Nephron progenitor cell (in vitro differentiated cells): ENCODE results near the gene NCK2.
"Not testable (repeated sequence)": the region's sequence is repeated elsewhere in the genome, so short reads cannot be mapped to it uniquely, and the experiment has no call there.

Source experiments
- DNase-seq: peaks from one replicate; pipeline ENCODE4 v3.0.0; 2021
- H3K27ac Mint-ChIP-seq: 2 replicates; pipeline ENCODE4 v1.8.0; 2021; ENCODE audit warnings: mild to moderate bottlenecking, moderate library complexity, mixed read lengths
- H3K27me3 Mint-ChIP-seq: 2 replicates; pipeline ENCODE4 v1.8.0; 2021; ENCODE audit warnings: mild to moderate bottlenecking, low read depth, mixed read lengths; ENCODE audit not compliant: poor library complexity
- H3K36me3 Mint-ChIP-seq: 2 replicates; pipeline ENCODE4 v1.8.0; 2021; ENCODE audit warnings: low read depth, mixed read lengths
- H3K4me1 Mint-ChIP-seq: 2 replicates; pipeline ENCODE4 v1.8.0; 2021; ENCODE audit warnings: mixed read lengths
- H3K4me3 Mint-ChIP-seq: 2 replicates; pipeline ENCODE4 v1.8.0; 2021; ENCODE audit warnings: mild to moderate bottlenecking, moderate library complexity, mixed read lengths
- H3K9me3 Mint-ChIP-seq: 2 replicates; pipeline ENCODE4 v1.8.0; 2021; ENCODE audit warnings: mild to moderate bottlenecking, moderate library complexity, mixed read lengths
- CTCF ChIP-seq: fragments of 200-600 bp; sonication (generic); IDR thresholded peaks from 2 replicates; pipeline ENCODE4 v1.5.0; 2021; ENCODE audit warnings: antibody characterized with exemption

The NCK2 gene

GRCh38 chr2:105896765-105897163 lies 152.1 kb downstream of the NCK2 start:
- H3K27me3 Mint-ChIP-seq, result no peaks in the 10 kb centered on the region
- H3K4me3 Mint-ChIP-seq, result no peak overlapping the region
- peaks cover 50% of the 10 kb centered on the region for H3K9me3 Mint-ChIP-seq
- no peaks in the 10 kb centered on the region for H3K4me1 Mint-ChIP-seq
- peaks cover 76% of the 10 kb centered on the region for H3K36me3 Mint-ChIP-seq
- no peak for TF ChIP-seq CTCF
- DNase-seq, result no peak
- no peak overlapping the region for H3K27ac Mint-ChIP-seq

- not testable (repeated sequence) for H3K27me3 Mint-ChIP-seq, H3K4me3 Mint-ChIP-seq, DNase-seq, H3K27ac Mint-ChIP-seq, H3K4me1 Mint-ChIP-seq
- Mint-ChIP-seq H3K36me3 (peaks cover 76% of the 10 kb centered on the region), H3K9me3 (peaks cover 56% of the 10 kb centered on the region)
Measured at GRCh38 chr2:105897694-105898093, 153.0 kb downstream of the NCK2 start.

- Mint-ChIP-seq H3K9me3 (peaks cover 41% of the 10 kb centered on the region), H3K27ac (no peak overlapping the region), H3K4me1 (no peaks in the 10 kb centered on the region), H3K27me3 (no peaks in the 10 kb centered on the region), H3K4me3 (no peak overlapping the region), H3K36me3 (peaks cover 35% of the 10 kb centered on the region)
- no peak for TF ChIP-seq CTCF
- DNase-seq, result no peak
Measured at GRCh38 chr2:105903051-105903674, 158.5 kb downstream of the NCK2 start.

GRCh38 chr2:105904938-105905337 lies 160.2 kb downstream of the NCK2 start:
- TF ChIP-seq CTCF, result no peak
- H3K4me1 Mint-ChIP-seq, result peaks cover 11% of the 10 kb centered on the region
- H3K36me3 Mint-ChIP-seq, result peaks cover 17% of the 10 kb centered on the region
- H3K27me3 Mint-ChIP-seq, result no peaks in the 10 kb centered on the region
- no peak overlapping the region for H3K27ac Mint-ChIP-seq
- H3K9me3 Mint-ChIP-seq, result peaks cover 23% of the 10 kb centered on the region
- no peak overlapping the region for H3K4me3 Mint-ChIP-seq
- DNase-seq, result no peak

- Mint-ChIP-seq H3K27me3 (no peaks in the 10 kb centered on the region), H3K27ac (no peak overlapping the region)
Measured at GRCh38 chr2:105906481-105906880, 161.8 kb downstream of the NCK2 start.

GRCh38 chr2:105907184-105907583 lies 162.5 kb downstream of the NCK2 start:
- peaks cover 4% of the 10 kb centered on the region for H3K9me3 Mint-ChIP-seq
- TF ChIP-seq CTCF, result no peak
- DNase-seq, result no peak
- H3K27ac Mint-ChIP-seq, result no peak overlapping the region
- H3K36me3 Mint-ChIP-seq, result no peaks in the 10 kb centered on the region
- H3K4me1 Mint-ChIP-seq, result peaks cover 11% of the 10 kb centered on the region
- no peaks in the 10 kb centered on the region for H3K27me3 Mint-ChIP-seq
- no peak overlapping the region for H3K4me3 Mint-ChIP-seq

More at GRCh38 chr2:105906481-105906880, 161.8 kb downstream of the NCK2 start:
- Mint-ChIP-seq H3K36me3 (peaks cover 1% of the 10 kb centered on the region), H3K4me1 (peaks cover 11% of the 10 kb centered on the region), H3K9me3 (peaks cover 8% of the 10 kb centered on the region), H3K4me3 (no peak overlapping the region)
- no peak for TF ChIP-seq CTCF
- no peak for DNase-seq
